IMR-90 (cell line): ENCODE results near the gene ST6GAL2. TPM values are rescaled to one million over a fixed set of nuclear protein-coding genes. Genes with fewer than 3 reads are reported as not detected.

Source experiments
- ATAC-seq: fragments of 200-7000 bp; cut with Tn5 transposase; 2 replicates; pipeline ENCODE4 v1.9.1; 2020; ENCODE audit warnings: low read depth, mild to moderate bottlenecking, moderate library complexity
- BruUV-seq: library from RNA; stranded (reverse); fragments of 400-500 nt; replicated peaks from 2 replicates; lab custom pipeline; 2021; lab: Mats Ljungman, UMichigan
- CTCF ChIA-PET: fragments of 300-600 bp; formaldehyde crosslinking; extraction: SDS; loops from one replicate; lab custom pipeline; 2021; ENCODE audit warnings: antibody characterized with exemption; lab: Yijun Ruan, JAX
- POLR2A ChIA-PET: fragments of 300-600 bp; sonication (Branson Sonifier 250); formaldehyde crosslinking; loops from one replicate; lab custom pipeline; 2022; ENCODE audit warnings: antibody characterized with exemption; ENCODE audit not compliant: unreplicated experiment; lab: Charles Lee
- DNase-seq: peaks from one replicate; pipeline ENCODE4 v3.0.0; 2013
- H2AFZ ChIP-seq: replicated peaks from 2 replicates; pipeline ENCODE3; 2013; ENCODE audit warnings: low read length, mild to moderate bottlenecking; ENCODE audit not compliant: poor library complexity
- H2AK5ac ChIP-seq: 2 replicates; pipeline ENCODE4 v1.6.1; 2013; ENCODE audit warnings: low read depth, low read length, inconsistent platforms
- H2AK9ac ChIP-seq: replicated peaks from 2 replicates; pipeline ENCODE3; 2013; ENCODE audit warnings: mild to moderate bottlenecking, low read depth, low read length, moderate library complexity; ENCODE audit not compliant: poor library complexity
- H2BK120ac ChIP-seq: 2 replicates; pipeline ENCODE4 v1.6.1; 2013; ENCODE audit warnings: low read depth, low read length, inconsistent platforms
- H2BK15ac ChIP-seq: 3 replicates; pipeline ENCODE4 v1.6.1; 2013; ENCODE audit warnings: low read depth, low read length, inconsistent platforms
- H2BK20ac ChIP-seq: 2 replicates; pipeline ENCODE4 v1.6.1; 2013; ENCODE audit warnings: low read depth, mild to moderate bottlenecking, inconsistent platforms, low read length, moderate library complexity
- H2BK5ac ChIP-seq: 2 replicates; pipeline ENCODE4 v1.6.1; 2013; ENCODE audit warnings: mild to moderate bottlenecking, low read depth, low read length, inconsistent platforms; ENCODE audit not compliant: poor library complexity, severe bottlenecking
- H3K14ac ChIP-seq: replicated peaks from 2 replicates; pipeline ENCODE4 v1.6.1; 2013; ENCODE audit warnings: low read depth, low read length, inconsistent platforms
- H3K18ac ChIP-seq: 2 replicates; pipeline ENCODE4 v1.6.1; 2013; ENCODE audit warnings: low read depth, low read length, control low read depth
- H3K23ac ChIP-seq: 2 replicates; pipeline ENCODE4 v1.6.1; 2013; ENCODE audit warnings: low read depth, low read length, inconsistent platforms
- H3K27ac ChIP-seq: 2 replicates; pipeline ENCODE4 v1.5.1; 2013; ENCODE audit warnings: mild to moderate bottlenecking, control low read depth, low read length; ENCODE audit not compliant: insufficient read depth
- H3K27me3 ChIP-seq: 2 replicates; pipeline ENCODE4 v1.6.1; 2013; ENCODE audit warnings: low read length; ENCODE audit not compliant: control insufficient read depth, insufficient read depth
- H3K36me3 ChIP-seq: 2 replicates; pipeline ENCODE4 v1.6.1; 2013; ENCODE audit warnings: low read length, mixed read lengths; ENCODE audit not compliant: control insufficient read depth, insufficient read depth
- H3K4ac ChIP-seq: 2 replicates; pipeline ENCODE4 v1.6.1; 2013; ENCODE audit warnings: low read depth, low read length, inconsistent platforms
- H3K4me1 ChIP-seq: 2 replicates; pipeline ENCODE4 v1.6.1; 2013; ENCODE audit warnings: low read length, mixed read lengths; ENCODE audit not compliant: control insufficient read depth, insufficient read depth
- H3K4me2 ChIP-seq: 2 replicates; pipeline ENCODE4 v1.6.1; 2013; ENCODE audit warnings: low read depth, mild to moderate bottlenecking, control low read depth, low read length, moderate library complexity
- H3K4me3 ChIP-seq: 2 replicates; pipeline ENCODE4 v1.5.1; 2013; ENCODE audit warnings: low read depth, mild to moderate bottlenecking, control low read depth, low read length, moderate library complexity; ENCODE audit not compliant: insufficient read depth
- H3K56ac ChIP-seq: 2 replicates; pipeline ENCODE4 v1.6.1; 2013; ENCODE audit warnings: low read length, inconsistent platforms; ENCODE audit not compliant: insufficient read depth; ENCODE audit errors: extremely low read depth
- H3K79me1 ChIP-seq, 2 experiments: 2 replicates each; pipeline ENCODE4 v1.6.1; 2013; ENCODE audit warnings: low read length in 2 of 2, inconsistent platforms in 1 of 2, low read depth in 1 of 2
- H3K9ac ChIP-seq: 2 replicates; pipeline ENCODE4 v1.6.1; 2013; ENCODE audit warnings: low read depth, low read length, control low read depth
- H3K9me1 ChIP-seq: 2 replicates; pipeline ENCODE4 v1.6.1; 2013; ENCODE audit warnings: low read length, inconsistent platforms; ENCODE audit not compliant: insufficient read depth
- H3K9me3 ChIP-seq: 2 replicates; pipeline ENCODE4 v1.6.1; 2013; ENCODE audit warnings: low read length; ENCODE audit not compliant: control insufficient read depth, insufficient read depth
- H4K20me1 ChIP-seq: 2 replicates; pipeline ENCODE4 v1.6.1; 2013; ENCODE audit warnings: low read length, inconsistent platforms; ENCODE audit not compliant: insufficient read depth
- H4K5ac ChIP-seq: 2 replicates; pipeline ENCODE4 v1.6.1; 2013; ENCODE audit warnings: mild to moderate bottlenecking, low read depth, low read length, control low read depth
- H4K8ac ChIP-seq, 2 experiments: 2 replicates each; pipeline ENCODE4 v1.6.1; 2013; ENCODE audit warnings: low read depth in 2 of 2, low read length in 2 of 2, control low read depth in 1 of 2, inconsistent platforms in 1 of 2
- H4K91ac ChIP-seq: 2 replicates; pipeline ENCODE4 v1.6.1; 2013; ENCODE audit warnings: low read depth, low read length, inconsistent platforms; ENCODE audit not compliant: insufficient read depth
- BHLHE40 ChIP-seq: fragments of 150-350 bp; IDR thresholded peaks from 2 replicates; pipeline ENCODE4 v1.6.1; 2016; ENCODE audit warnings: mild to moderate bottlenecking, low read depth, low read length
- CEBPB ChIP-seq: IDR thresholded peaks from 2 replicates; pipeline ENCODE4 v1.6.1; 2012; ENCODE audit warnings: low read depth, low read length, improper control_type of control experiment
- CHD1 ChIP-seq: IDR thresholded peaks from 2 replicates; pipeline ENCODE4 v1.6.1; 2012; ENCODE audit warnings: low read depth, low read length, improper control_type of control experiment
- CTCF ChIP-seq: conservative IDR thresholded peaks from 2 replicates; pipeline ENCODE4 v1.5.1; 2012; ENCODE audit warnings: mild to moderate bottlenecking, low read depth, low read length, improper control_type of control experiment
- ELK1 ChIP-seq: fragments of 150-350 bp; IDR thresholded peaks from 2 replicates; pipeline ENCODE4 v1.6.1; 2016; ENCODE audit warnings: low read depth, mild to moderate bottlenecking, low read length, moderate library complexity, borderline replicate concordance
- FOS ChIP-seq: fragments of 150-350 bp; IDR thresholded peaks from 2 replicates; pipeline ENCODE4 v1.6.1; 2016; ENCODE audit warnings: low read depth, low read length
- MAFK ChIP-seq: IDR thresholded peaks from 2 replicates; pipeline ENCODE4 v1.6.1; 2012; ENCODE audit warnings: low read depth, low read length, improper control_type of control experiment
- MAZ ChIP-seq: IDR thresholded peaks from 2 replicates; pipeline ENCODE4 v1.6.1; 2012; ENCODE audit warnings: low read depth, mild to moderate bottlenecking, low read length, improper control_type of control experiment, moderate library complexity, borderline replicate concordance
- MXI1 ChIP-seq: IDR thresholded peaks from 2 replicates; pipeline ENCODE4 v1.6.1; 2012; ENCODE audit warnings: low read depth, mild to moderate bottlenecking, low read length, moderate library complexity, borderline replicate concordance
- NFE2L2 ChIP-seq: fragments of 150-350 bp; IDR thresholded peaks from 2 replicates; pipeline ENCODE4 v1.6.1; 2016; ENCODE audit warnings: low read depth, mild to moderate bottlenecking, low read length
- POLR2A ChIP-seq: IDR thresholded peaks from 2 replicates; pipeline ENCODE4 v1.6.1; 2012; ENCODE audit warnings: mild to moderate bottlenecking, low read depth, low read length
- RAD21 ChIP-seq: IDR thresholded peaks from 2 replicates; pipeline ENCODE4 v1.6.1; 2012; ENCODE audit warnings: low read length, improper control_type of control experiment
- RCOR1 ChIP-seq: IDR thresholded peaks from 2 replicates; pipeline ENCODE4 v1.6.1; 2012; ENCODE audit warnings: mild to moderate bottlenecking, low read length, improper control_type of control experiment; ENCODE audit not compliant: insufficient replicate concordance
- RFX5 ChIP-seq: IDR thresholded peaks from 2 replicates; pipeline ENCODE4 v1.8.0; 2012; ENCODE audit warnings: low read depth, mild to moderate bottlenecking, low read length, moderate library complexity
- SMC3 ChIP-seq: fragments of 150-350 bp; IDR thresholded peaks from 2 replicates; pipeline ENCODE4 v1.6.1; 2016; ENCODE audit warnings: low read depth, mild to moderate bottlenecking, antibody characterized with exemption, low read length, moderate library complexity
- USF2 ChIP-seq: fragments of 150-350 bp; IDR thresholded peaks from 2 replicates; pipeline ENCODE4 v1.6.1; 2017; ENCODE audit warnings: mild to moderate bottlenecking, antibody characterized with exemption, low read length, low read depth
- WGBS, 2 experiments: methylation state at CpG; one replicate each; pipeline versions ENCODE4 v1.1.5 to v1.1.7; 2013; ENCODE audit warnings: missing lambda C conversion rate in 2 of 2; ENCODE audit not compliant: insufficient read length in 1 of 2; ENCODE audit errors: extremely low coverage in 2 of 2; 5-methylcytosine and 5-hydroxymethylcytosine counted together
- dilution Hi-C: fragments of 300-500 bp; cut with HindIII; formaldehyde crosslinking; loops from one replicate; pipeline ENCODE4 v1.14.3; 2018; ENCODE audit warnings: low sequenced_read_pairs; ENCODE audit not compliant: unreplicated experiment
- in situ Hi-C: fragments of 300-500 bp; cut with MboI; formaldehyde crosslinking; loops from 3 replicates; pipeline ENCODE4 v1.14.3; 2019; ENCODE audit warnings: low sequenced_read_pairs, inconsistent platforms, mixed read lengths
- intact Hi-C: fragments of 100-400 bp; cut with micrococcal nuclease; formaldehyde crosslinking; loops from 2 replicates; pipeline ENCODE4 v1.10.0; 2022
- polyA plus RNA-seq, 3 experiments: library from polyadenylated mRNA; depleted of rRNA; stranded (reverse); fragments of >200 nt; gene quantifications; 2 replicates each; pipeline ENCODE4 v1.2.3, GENCODE V29; 2012; ENCODE audit warnings: low replicate concordance in 1 of 3
- total RNA-seq: library from RNA; depleted of rRNA; stranded (reverse); fragments of >200 nt; gene quantifications from 2 replicates; pipeline ENCODE4 v1.2.3, GENCODE V29; 2012

Gene ST6GAL2
- total and polyA plus RNA-seq, 2 of the 4 experiments (the other 2 are of a cell fraction): not detected

- intact Hi-C loops (no loop called here), dilution Hi-C loops (no loop called here), in situ Hi-C loops (no loop called here)
- peaks cover 18% of the 10 kb centered on the region for H3K9me3 ChIP-seq
- H3K27ac ChIP-seq: no peak overlapping the region
- no peak overlapping the region for H2AK9ac ChIP-seq
- no CpG with 5 or more reads among the region's 2 CpGs for WGBS, 2 experiments
- no peak overlapping the region for H3K4ac ChIP-seq
- no peak overlapping the region for H2BK20ac ChIP-seq
- ATAC-seq: no peak
- H3K27me3 ChIP-seq: no peaks in the 10 kb centered on the region
- H3K4me3 ChIP-seq: no peak overlapping the region
- H3K56ac ChIP-seq: no peak overlapping the region
- H3K9ac ChIP-seq: no peak overlapping the region
- no peak overlapping the region for H2BK120ac ChIP-seq
- H3K36me3 ChIP-seq: no peaks in the 10 kb centered on the region
- H2BK5ac ChIP-seq: no peak overlapping the region
- no peaks in the 10 kb centered on the region for H3K4me1 ChIP-seq
- H4K5ac ChIP-seq: no peak overlapping the region
- no peak overlapping the region for H4K91ac ChIP-seq
- no peaks in the 10 kb centered on the region for H3K79me1 ChIP-seq
- no peak overlapping the region for H3K14ac ChIP-seq
- no peak overlapping the region for H3K23ac ChIP-seq
- TF ChIP-seq MAZ: no peak
- no peak for TF ChIP-seq SMC3
- no peak for TF ChIP-seq POLR2A
- no peak for TF ChIP-seq BHLHE40
- no peak for TF ChIP-seq MAFK
- TF ChIP-seq RAD21: no peak
- no peak for TF ChIP-seq USF2
- TF ChIP-seq ELK1: no peak
- no peak for TF ChIP-seq CHD1
- TF ChIP-seq RCOR1: no peak
- TF ChIP-seq FOS: no peak
- TF ChIP-seq RFX5: no peak
- no peak for TF ChIP-seq MXI1
- TF ChIP-seq CTCF: no peak
- no peak for TF ChIP-seq CEBPB
- no peak for TF ChIP-seq NFE2L2
- no peak for DNase-seq
- no peak overlapping the region for H2BK15ac ChIP-seq
- ChIA-PET CTCF (no interaction called here), POLR2A (no interaction called here)
- H4K20me1 ChIP-seq: no peaks in the 10 kb centered on the region
- no TSS peak for BruUV-seq
- no peak overlapping the region for H3K4me2 ChIP-seq
- H3K9me1 ChIP-seq: no peaks in the 10 kb centered on the region
- H2AFZ ChIP-seq: no peak overlapping the region
- no peak overlapping the region for H3K18ac ChIP-seq
- H2AK5ac ChIP-seq: no peak overlapping the region
- no peak overlapping the region for H4K8ac ChIP-seq
Measured at GRCh38 chr2:106840818-106841217, 45.1 kb downstream of the ST6GAL2 start.
